Suprapubic skin (tissue), 4 donors: ENCODE results near the gene SEMA3A. TPM values are rescaled to one million over a fixed set of nuclear protein-coding genes. Genes with fewer than 3 reads are reported as not detected.

ENCODE experiments used
- DNase-seq, 2 donors: peaks; one replicate each; pipeline ENCODE4 v3.0.0-alpha.2; 2019; ENCODE audit warnings: low spot score in 2 of 2
- H3K27ac ChIP-seq: fragments of 200-600 bp; sonication (generic); one replicate; pipeline ENCODE4 v1.5.1; 2019
- H3K27me3 ChIP-seq: fragments of 200-600 bp; sonication (generic); one replicate; pipeline ENCODE4 v1.5.1; 2019
- H3K36me3 ChIP-seq: fragments of 200-600 bp; sonication (generic); one replicate; pipeline ENCODE4 v1.5.1; 2019
- H3K4me1 ChIP-seq: fragments of 200-600 bp; sonication (generic); one replicate; pipeline ENCODE4 v1.5.1; 2019
- H3K4me3 ChIP-seq: fragments of 200-600 bp; sonication (generic); one replicate; pipeline ENCODE4 v1.5.1; 2019; ENCODE audit warnings: mild to moderate bottlenecking
- H3K9me3 ChIP-seq: fragments of 200-600 bp; sonication (generic); one replicate; pipeline ENCODE4 v1.5.1; 2019
- CTCF ChIP-seq, 2 donors: fragments of 200-600 bp in 1 of 2; fragments of 450-650 bp in 1 of 2; sonication (generic) in 1 of 2; IDR thresholded peaks; one replicate each; pipeline ENCODE4 v1.5.1; 2016 to 2019; ENCODE audit warnings: antibody characterized with exemption in 2 of 2, mild to moderate bottlenecking in 1 of 2, moderate library complexity in 1 of 2
- EP300 ChIP-seq: sonication (generic); formaldehyde crosslinking; IDR thresholded peaks from one replicate; pipeline ENCODE4 v1.6.1; 2017; ENCODE audit warnings: antibody characterized with exemption
- POLR2A ChIP-seq, 2 donors: fragments of 450-650 bp; IDR thresholded peaks; one replicate each; pipeline ENCODE4 v1.6.1; 2017; ENCODE audit warnings: antibody characterized with exemption in 2 of 2, mild to moderate bottlenecking in 2 of 2, moderate library complexity in 2 of 2
- POLR2AphosphoS5 ChIP-seq, 3 donors: sonication (generic); formaldehyde crosslinking; IDR thresholded peaks; one replicate each; pipeline ENCODE4 v1.6.1; 2017; ENCODE audit warnings: antibody characterized with exemption in 3 of 3
- WGBS: methylation state at CpG from one replicate; pipeline ENCODE4 v1.1.5; 2018; 5-methylcytosine and 5-hydroxymethylcytosine counted together
- total RNA-seq, 4 donors: library from RNA; depleted of rRNA; stranded (reverse); fragments of >200 nt; gene quantifications; one replicate each; pipeline ENCODE4 v1.1.0, GENCODE V29; 2016

The SEMA3A gene
- total RNA-seq, 4 donors from 2014 or later: 1.1 to 7.3 (median 3.2) TPM

GRCh38 chr7:84134169-84134568, 60.4 kb downstream of the SEMA3A start:
- Histone ChIP-seq H3K4me1 (no peaks in the 10 kb centered on the region), H3K4me3 (no peak overlapping the region), H3K9me3 (no peaks in the 10 kb centered on the region), H3K27me3 (no peaks in the 10 kb centered on the region), H3K27ac (no peak overlapping the region), H3K36me3 (no peaks in the 10 kb centered on the region)
- DNase-seq: no peak
- TF ChIP-seq EP300 (no peak), POLR2AphosphoS5 (IDR thresholded peaks at IDR 0.05) (no peak), CTCF (IDR thresholded peaks at IDR 0.05) (no peak), POLR2A (IDR thresholded peaks at IDR 0.05) (no peak)
- 85% methylated on average over 1 of the region's 1 CpG for WGBS

GRCh38 chr7:84125654-84126053, 68.9 kb downstream of the SEMA3A start:
- no peaks in the 10 kb centered on the region for H3K27me3 ChIP-seq
- no peaks in the 10 kb centered on the region for H3K4me1 ChIP-seq
- no peak for DNase-seq
- H3K27ac ChIP-seq: no peak overlapping the region
- H3K9me3 ChIP-seq: no peaks in the 10 kb centered on the region
- WGBS: 79% methylated on average over 2 of the region's 2 CpGs
- H3K36me3 ChIP-seq: no peaks in the 10 kb centered on the region
- TF ChIP-seq POLR2AphosphoS5 (IDR thresholded peaks at IDR 0.05): no peak
- no peak for TF ChIP-seq POLR2A (IDR thresholded peaks at IDR 0.05)
- TF ChIP-seq EP300: no peak
- no peak for TF ChIP-seq CTCF (IDR thresholded peaks at IDR 0.05)
- no peak overlapping the region for H3K4me3 ChIP-seq

- Histone ChIP-seq H3K36me3 (no peaks in the 10 kb centered on the region), H3K27ac (no peak overlapping the region), H3K4me3 (no peak overlapping the region), H3K9me3 (no peaks in the 10 kb centered on the region), H3K27me3 (no peaks in the 10 kb centered on the region), H3K4me1 (no peaks in the 10 kb centered on the region)
- no peak for DNase-seq
- 41% methylated on average over 5 of the region's 5 CpGs for WGBS
- TF ChIP-seq EP300 (no peak), CTCF (IDR thresholded peaks at IDR 0.05) (no peak), POLR2A (IDR thresholded peaks at IDR 0.05) (no peak), POLR2AphosphoS5 (IDR thresholded peaks at IDR 0.05) (no peak)
Measured at GRCh38 chr7:84123965-84124547, 70.5 kb downstream of the SEMA3A start.

GRCh38 chr7:84122582-84123360, 71.8 kb downstream of the SEMA3A start:
- no peaks in the 10 kb centered on the region for H3K9me3 ChIP-seq
- H3K4me3 ChIP-seq: no peak overlapping the region
- DNase-seq: no peak
- TF ChIP-seq POLR2AphosphoS5 (IDR thresholded peaks at IDR 0.05) (no peak), CTCF (IDR thresholded peaks at IDR 0.05) (no peak), POLR2A (IDR thresholded peaks at IDR 0.05) (no peak), EP300 (no peak)
- no peak overlapping the region for H3K27ac ChIP-seq
- H3K36me3 ChIP-seq: no peaks in the 10 kb centered on the region
- WGBS: 77% methylated on average over 4 of the region's 4 CpGs
- H3K27me3 ChIP-seq: no peaks in the 10 kb centered on the region
- H3K4me1 ChIP-seq: no peaks in the 10 kb centered on the region

- 94% methylated on average over 6 of the region's 6 CpGs for WGBS
- H3K27ac ChIP-seq: no peak overlapping the region
Measured at GRCh38 chr7:84117304-84117703, 77.3 kb downstream of the SEMA3A start.

More at GRCh38 chr7:84117304-84117703, 77.3 kb downstream of the SEMA3A start:
- no peaks in the 10 kb centered on the region for H3K9me3 ChIP-seq
- no peak for TF ChIP-seq POLR2A (IDR thresholded peaks at IDR 0.05)
- TF ChIP-seq POLR2AphosphoS5 (IDR thresholded peaks at IDR 0.05): no peak
- no peaks in the 10 kb centered on the region for H3K36me3 ChIP-seq
- peaks cover 9% of the 10 kb centered on the region for H3K4me1 ChIP-seq
- H3K4me3 ChIP-seq: no peak overlapping the region
- no peak for DNase-seq
- H3K27me3 ChIP-seq: no peaks in the 10 kb centered on the region
